ENCODE measurements around the gene SBF2.
A peak's percentile ranks its signal among the peaks of the same experiment; 100 is the strongest.

The SBF2 gene

DNA sequence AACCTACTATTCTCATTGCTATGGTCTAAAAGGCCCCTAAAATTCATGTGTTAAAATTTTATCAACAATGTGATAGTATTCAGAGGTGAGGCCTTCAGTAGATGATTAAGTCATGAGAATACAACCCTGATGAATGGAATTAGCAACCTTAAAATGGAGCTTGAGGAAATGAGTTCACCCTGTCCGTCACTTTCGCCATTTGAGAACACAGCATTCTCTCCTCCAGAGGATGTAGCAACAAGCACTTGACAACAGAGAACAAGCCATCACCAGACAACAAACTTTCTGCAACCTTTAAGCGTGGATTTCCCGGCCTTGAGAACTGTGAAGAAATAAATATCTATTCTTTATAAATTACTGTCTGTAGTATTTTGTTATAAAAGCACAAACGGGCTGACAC is 197.0 kb downstream of the SBF2 start:
- H3K27ac ChIP-seq, result no peak overlapping the region
- TF ChIP-seq, protein P1, sequence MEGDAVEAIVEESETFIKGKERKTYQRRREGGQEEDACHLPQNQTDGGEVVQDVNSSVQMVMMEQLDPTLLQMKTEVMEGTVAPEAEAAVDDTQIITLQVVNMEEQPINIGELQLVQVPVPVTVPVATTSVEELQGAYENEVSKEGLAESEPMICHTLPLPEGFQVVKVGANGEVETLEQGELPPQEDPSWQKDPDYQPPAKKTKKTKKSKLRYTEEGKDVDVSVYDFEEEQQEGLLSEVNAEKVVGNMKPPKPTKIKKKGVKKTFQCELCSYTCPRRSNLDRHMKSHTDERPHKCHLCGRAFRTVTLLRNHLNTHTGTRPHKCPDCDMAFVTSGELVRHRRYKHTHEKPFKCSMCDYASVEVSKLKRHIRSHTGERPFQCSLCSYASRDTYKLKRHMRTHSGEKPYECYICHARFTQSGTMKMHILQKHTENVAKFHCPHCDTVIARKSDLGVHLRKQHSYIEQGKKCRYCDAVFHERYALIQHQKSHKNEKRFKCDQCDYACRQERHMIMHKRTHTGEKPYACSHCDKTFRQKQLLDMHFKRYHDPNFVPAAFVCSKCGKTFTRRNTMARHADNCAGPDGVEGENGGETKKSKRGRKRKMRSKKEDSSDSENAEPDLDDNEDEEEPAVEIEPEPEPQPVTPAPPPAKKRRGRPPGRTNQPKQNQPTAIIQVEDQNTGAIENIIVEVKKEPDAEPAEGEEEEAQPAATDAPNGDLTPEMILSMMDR (conservative IDR thresholded peaks at IDR 0.05), result no peak

DNA sequence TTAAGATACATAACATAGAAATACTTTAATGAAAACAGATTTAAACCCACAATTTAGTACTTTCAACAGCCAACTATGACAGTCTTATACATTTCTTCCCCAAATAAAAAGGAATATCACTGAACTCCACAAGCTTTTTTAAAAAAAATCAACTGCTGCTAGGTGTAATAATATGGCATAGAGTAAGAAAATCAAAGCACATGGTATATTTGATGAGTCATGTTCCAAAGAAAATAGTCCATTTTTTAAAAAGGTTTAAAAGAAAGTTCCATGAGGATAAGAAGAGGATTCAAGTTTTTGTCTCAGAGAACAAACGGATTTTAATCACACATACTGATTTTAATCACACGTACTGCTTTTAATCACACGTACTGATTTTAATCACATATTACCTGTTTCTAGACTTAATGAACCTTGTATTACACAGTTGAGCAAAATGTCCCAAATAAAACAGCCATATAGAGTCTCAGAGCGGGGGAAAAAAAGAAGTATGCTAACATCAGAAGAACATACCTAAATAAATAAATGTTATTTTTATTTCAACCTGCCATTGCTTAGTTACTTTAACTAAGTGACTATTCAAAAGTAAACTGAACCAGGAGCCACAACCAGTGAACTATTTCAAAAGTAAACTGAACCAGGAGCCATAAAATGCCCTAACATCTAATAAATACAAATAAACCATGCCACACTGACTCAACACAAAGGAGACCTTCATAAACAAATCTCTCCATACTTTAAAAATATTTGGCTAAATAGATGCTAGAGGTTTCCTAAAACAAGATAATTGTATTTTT is 198.4 kb downstream of the SBF2 start:
- H3K27ac ChIP-seq, result no peak overlapping the region
- TF ChIP-seq, protein P1 (conservative IDR thresholded peaks at IDR 0.05), result no peak

DNA sequence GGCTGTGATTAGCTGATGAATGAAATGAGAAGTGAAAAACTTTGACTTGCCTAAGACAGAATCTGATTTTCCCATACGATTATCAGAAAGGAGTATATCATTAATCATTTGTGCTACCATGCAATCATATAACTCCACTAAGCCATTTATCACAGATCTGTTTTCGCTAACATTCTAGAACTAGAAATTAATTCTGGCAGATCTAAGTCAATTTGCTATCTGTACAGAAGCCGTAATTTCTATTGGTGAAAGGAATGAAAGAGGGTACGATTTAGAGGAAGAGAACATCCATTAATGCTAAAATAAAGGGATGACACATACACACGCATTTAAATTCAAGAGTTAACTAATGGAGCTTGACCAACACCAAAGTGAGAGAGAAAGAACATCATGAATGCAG is 201.6 kb downstream of the SBF2 start:
- TF ChIP-seq, protein P1 (conservative IDR thresholded peaks at IDR 0.05), result no peak
- no peak overlapping the region for H3K27ac ChIP-seq

DNA sequence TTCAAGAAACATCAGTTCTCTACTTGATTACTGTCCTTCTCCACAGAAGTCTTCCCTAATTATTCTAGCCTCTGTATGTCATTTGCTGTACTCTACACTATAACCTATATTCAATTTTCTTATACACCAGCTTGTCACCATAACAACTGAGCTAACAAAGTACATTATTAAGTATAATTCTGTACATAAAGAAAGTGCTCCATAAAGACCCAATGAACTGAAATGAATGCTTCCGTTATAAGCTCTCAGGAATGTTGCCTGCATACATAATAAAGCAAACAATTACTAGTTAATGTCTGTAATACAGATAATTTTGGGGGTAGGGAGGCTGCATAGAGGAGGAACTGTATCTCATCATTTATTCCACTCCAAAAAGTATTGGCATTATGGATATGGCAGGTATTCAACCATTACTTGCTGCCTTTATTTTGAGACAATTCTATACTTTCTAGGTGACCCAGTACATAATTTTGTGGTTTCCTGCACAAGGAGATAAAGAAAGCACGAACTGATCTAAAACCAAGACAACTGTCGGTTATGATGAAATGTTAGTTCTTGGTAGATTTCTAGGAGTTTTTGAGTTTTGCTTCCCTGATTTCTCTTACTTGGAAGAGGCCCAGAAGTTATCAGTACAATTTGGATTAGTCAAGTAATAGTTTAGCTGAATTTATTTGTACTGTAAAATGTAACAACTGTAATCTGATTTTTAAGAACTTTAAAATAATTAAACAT is 202.5 kb downstream of the SBF2 start:
- TF ChIP-seq, protein P1 (conservative IDR thresholded peaks at IDR 0.05), result no peak
- H3K27ac ChIP-seq, result no peak overlapping the region

DNA sequence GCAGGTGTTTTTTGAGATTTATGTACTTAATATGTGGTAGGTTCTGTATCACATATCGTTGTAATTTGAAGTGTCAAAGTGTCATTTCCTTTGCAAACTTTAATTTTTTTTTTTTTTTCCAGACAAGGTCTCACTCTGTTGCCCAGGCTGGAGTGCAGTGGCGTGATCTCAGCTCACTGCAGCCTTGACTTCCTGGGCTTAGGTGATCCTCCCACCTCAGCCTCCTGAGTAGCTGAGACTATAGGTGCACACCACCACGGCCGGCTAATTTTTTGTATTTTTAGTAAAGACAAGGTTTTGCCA is 206.1 kb downstream of the SBF2 start:
- peak overlapping the region; percentile 35 for H3K27ac ChIP-seq

DNA sequence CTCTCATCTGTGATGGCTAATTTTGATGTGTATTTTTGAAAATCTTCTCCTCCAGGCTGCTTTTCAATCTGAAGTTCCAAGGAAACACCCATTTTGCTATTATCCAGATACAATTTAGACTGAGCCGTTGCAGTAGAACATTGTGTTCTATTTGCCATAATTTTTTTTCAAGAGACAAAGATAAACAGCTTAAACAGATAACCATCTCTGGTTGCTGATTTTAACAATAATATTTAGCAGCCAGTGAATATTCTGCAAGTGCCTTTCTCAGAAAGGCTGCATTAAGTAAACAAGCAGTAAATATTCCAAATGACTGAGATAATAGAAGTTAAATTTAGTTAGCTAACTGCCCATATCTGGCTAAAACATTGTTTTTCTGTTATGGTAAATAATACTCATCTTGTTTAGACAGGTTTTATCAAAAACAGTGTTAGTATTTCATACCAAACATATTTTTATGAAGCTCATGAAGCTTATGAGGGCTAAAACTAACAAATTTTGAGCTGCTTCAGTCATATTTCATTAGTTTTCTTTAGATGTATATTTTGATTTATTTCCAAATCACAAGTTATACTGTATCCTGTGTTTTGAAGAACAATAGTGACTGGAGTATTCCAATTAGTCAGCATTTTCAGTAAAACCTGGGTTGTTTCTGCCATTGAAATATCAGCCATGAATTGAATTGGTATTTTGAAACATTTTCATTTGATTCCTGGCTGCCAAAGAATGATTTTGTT is 206.7 kb downstream of the SBF2 start:
- H3K27ac ChIP-seq, result peak overlapping the region; percentile 35
- TF ChIP-seq, protein P1 (conservative IDR thresholded peaks at IDR 0.05), result no peak

DNA sequence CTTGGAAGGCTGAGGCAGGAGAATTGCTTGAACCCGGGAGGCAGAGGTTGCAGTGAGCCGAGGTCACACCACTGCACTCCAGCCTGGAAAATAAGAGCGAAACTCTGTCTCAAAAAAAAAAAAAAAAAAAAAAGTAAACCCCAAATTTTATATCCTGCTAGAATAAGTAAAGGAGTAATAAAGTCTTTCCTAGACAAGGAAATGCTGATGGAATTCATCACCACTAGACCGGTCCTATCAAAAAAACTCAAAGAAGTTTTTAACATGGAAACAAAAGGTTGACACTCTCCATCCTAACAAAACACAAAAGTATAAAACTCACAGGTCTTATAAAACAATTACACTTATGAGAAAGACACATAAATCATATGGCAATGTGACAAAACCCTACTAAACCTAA is 213.9 kb downstream of the SBF2 start:
- H3K27ac ChIP-seq, result no peak overlapping the region
- TF ChIP-seq, protein P1 (conservative IDR thresholded peaks at IDR 0.05), result no peak
